Left ventricle myocardium inferior (tissue), 1 donor: Measurements from ENCODE around the gene EFTUD2. TPM values are rescaled to one million over a fixed set of nuclear protein-coding genes. Genes with fewer than 3 reads are reported as not detected.

Experiments used
- DNase-seq: peaks from one replicate; pipeline ENCODE4 v3.0.0-alpha.2; 2020
- H3K27ac ChIP-seq: fragments of 200-600 bp; replicated peaks from 2 replicates; pipeline ENCODE4 v1.8.0; 2021
- H3K27me3 ChIP-seq: fragments of 200-600 bp; 2 replicates; pipeline ENCODE4 v1.8.0; 2021; ENCODE audit warnings: low read depth
- H3K36me3 ChIP-seq: fragments of 200-600 bp; 2 replicates; pipeline ENCODE4 v1.8.0; 2021
- H3K4me1 ChIP-seq: fragments of 200-600 bp; 2 replicates; pipeline ENCODE4 v1.8.0; 2021
- H3K4me3 ChIP-seq: fragments of 200-600 bp; 2 replicates; pipeline ENCODE4 v1.8.0; 2021; ENCODE audit warnings: mild to moderate bottlenecking, moderate library complexity
- H3K9me3 ChIP-seq: fragments of 200-600 bp; replicated peaks from 2 replicates; pipeline ENCODE4 v1.8.0; 2021
- intact Hi-C: fragments of 100-400 bp; cut with micrococcal nuclease; formaldehyde crosslinking; loops from one replicate; pipeline ENCODE4 v1.11.0; 2022
- total RNA-seq: library from RNA; stranded (reverse); fragmentation: NEBNext Ultra II Directional; extraction: Animal tissue kit (Norgen Biotek cat#: 25700); gene quantifications from one replicate; pipeline ENCODE4 v1.2.1, GENCODE V29; 2021
- TF ChIP-seq, protein P1 (sequence below): fragments of 200-600 bp; IDR thresholded peaks from 2 replicates; pipeline ENCODE4 v1.8.0; 2021; ENCODE audit warnings: antibody characterized with exemption, mild to moderate bottlenecking, borderline replicate concordance
- donor health status: DM: no; HTN: yes; CAD: no; lungs with severe emphysema.

The EFTUD2 gene
- total RNA-seq, 1 donor from 2014 or later, result 62.0 TPM

DNA sequence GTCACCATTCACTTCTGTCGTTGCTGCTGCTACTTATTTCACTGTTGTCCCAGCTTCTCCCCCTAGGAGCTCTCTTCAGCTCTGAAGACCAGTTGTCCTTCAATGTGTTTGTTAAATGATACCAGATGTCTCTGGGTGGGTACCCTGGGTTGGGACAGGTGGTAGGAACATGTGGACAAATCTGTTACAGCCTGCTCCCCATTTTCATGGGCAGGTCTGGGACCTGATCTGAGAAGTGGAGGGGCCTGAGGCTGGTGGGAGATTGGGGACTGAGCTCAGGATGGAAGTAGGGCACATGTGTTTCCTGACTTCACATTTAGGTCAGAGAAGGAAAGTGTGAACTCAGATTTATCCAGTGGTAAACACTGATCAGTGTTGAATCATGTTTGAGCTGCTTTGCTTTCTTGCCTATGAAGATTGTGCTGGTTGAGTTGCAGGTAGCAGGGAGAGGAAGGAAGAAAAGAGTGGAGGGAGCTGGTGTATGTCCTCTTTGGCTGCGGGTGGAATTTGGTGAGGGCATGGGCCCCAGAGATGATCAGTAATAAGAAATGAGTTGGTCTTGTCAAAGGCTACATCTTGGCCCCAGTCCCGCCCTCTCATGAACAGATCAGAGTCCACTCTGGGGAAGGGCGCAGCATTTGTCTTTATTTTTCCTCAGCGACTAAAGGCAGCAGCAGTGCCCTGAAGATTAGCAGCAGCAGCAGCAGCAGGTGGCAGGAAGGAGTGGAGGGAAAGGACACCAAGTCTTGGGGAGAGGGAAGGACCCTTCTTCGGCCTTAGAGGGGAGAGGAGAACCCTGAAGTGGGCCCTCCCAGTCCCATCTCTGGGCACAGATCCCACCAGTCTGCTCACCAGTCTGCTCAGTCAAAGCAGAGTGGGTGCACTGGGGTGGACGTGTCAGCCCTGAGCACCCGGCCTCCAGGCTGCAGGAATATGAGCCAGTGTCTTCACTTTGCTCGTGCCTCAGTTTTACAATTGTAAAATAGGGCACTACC, 6.1 kb upstream of the EFTUD2 start:
- H3K4me1 ChIP-seq, result peaks cover 7% of the 10 kb centered on the region
- no peak overlapping the region for H3K27ac ChIP-seq
- no peaks in the 10 kb centered on the region for H3K9me3 ChIP-seq
- TF ChIP-seq, protein P1, sequence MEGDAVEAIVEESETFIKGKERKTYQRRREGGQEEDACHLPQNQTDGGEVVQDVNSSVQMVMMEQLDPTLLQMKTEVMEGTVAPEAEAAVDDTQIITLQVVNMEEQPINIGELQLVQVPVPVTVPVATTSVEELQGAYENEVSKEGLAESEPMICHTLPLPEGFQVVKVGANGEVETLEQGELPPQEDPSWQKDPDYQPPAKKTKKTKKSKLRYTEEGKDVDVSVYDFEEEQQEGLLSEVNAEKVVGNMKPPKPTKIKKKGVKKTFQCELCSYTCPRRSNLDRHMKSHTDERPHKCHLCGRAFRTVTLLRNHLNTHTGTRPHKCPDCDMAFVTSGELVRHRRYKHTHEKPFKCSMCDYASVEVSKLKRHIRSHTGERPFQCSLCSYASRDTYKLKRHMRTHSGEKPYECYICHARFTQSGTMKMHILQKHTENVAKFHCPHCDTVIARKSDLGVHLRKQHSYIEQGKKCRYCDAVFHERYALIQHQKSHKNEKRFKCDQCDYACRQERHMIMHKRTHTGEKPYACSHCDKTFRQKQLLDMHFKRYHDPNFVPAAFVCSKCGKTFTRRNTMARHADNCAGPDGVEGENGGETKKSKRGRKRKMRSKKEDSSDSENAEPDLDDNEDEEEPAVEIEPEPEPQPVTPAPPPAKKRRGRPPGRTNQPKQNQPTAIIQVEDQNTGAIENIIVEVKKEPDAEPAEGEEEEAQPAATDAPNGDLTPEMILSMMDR, result no peak
- peaks cover 2% of the 10 kb centered on the region for H3K27me3 ChIP-seq
- intact Hi-C loops, result no loop called here
- H3K4me3 ChIP-seq, result no peak overlapping the region
- H3K36me3 ChIP-seq, result no peaks in the 10 kb centered on the region
- DNase-seq, result no peak

DNA sequence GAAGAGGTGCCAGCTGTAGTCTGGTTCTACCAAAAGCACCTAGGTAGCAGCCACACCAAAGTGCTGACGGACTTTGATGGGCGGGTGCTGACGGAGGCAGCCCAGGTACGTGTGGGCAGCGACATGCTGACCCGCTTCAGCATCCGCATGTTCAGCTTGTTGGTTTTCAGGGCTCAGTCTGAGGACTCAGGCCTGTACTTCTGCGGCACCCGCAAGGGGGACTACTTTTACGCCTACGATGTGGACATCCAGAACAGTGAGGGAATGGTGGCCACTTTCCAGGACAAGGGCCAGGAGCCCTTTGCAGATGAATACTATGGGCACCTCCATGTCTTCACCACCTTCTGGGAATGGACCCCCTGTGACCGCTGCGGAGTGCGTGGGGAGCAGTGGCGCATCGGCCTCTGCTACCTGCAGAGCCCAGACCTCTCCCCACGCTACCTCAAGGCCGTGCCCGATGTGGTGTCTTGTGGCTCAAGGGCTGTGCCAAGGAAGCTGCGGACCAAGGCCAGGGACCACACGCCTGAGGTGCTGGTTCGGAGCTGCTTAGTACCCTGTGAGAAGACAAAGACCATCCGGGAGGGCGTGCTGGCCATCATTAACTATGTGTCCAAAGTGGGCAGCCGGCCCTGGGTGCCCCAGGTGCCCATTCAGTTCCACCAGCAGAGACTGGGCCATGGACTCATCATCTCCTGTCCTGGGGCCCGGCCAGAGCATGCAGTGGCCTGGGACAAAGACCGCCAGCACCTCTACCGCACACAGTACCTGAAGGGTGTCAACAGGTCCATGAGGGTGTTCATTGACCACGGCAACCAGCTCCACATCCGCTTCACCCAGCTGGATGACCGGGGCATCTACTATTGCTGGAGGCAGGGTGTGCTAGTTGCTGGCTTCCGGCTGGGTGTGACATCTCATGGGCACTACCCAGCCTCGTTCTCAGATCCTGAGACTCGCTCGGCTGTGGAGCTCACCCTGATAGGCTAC, 5.0 kb upstream of the EFTUD2 start:
- no peak for DNase-seq
- no peaks in the 10 kb centered on the region for H3K27me3 ChIP-seq
- intact Hi-C loops, result no loop called here

DNA sequence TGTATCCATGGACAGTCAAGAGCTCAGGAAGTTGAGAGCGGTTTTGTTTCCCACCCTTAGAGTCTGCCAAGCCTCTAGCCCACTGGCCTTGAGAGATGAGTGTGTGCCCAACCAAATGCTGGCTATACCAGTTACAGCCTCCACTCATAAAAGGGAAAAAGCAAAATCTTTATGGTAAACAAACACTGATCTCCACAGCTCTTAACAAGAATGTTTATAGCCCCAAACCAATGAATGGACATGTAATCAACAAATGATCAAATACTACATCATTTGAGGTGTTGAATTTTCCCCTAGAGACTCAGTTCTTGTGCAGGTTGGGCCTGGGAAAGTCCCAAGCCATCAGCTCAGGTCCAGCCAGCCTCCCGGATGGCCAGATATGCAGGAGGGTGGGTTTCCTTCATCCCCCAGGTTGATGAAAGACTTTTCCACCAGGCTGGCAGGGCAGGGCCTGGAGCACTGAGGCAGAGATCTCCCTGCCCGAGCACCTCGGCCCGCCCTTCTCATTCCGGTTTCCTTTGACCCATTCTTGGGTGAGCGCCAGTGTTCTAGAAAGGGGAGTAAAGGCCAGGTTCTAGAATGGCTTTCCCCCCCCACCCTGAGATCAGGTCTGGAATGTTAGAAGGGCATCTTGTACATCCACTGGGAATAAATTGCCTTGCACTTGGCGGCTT, 3.9 kb upstream of the EFTUD2 start:
- TF ChIP-seq, protein P1, result no peak
- H3K9me3 ChIP-seq, result no peaks in the 10 kb centered on the region
- H3K27ac ChIP-seq, result no peak overlapping the region
- H3K4me3 ChIP-seq, result no peak overlapping the region
- DNase-seq, result no peak
- peaks cover 25% of the 10 kb centered on the region for H3K4me1 ChIP-seq
- H3K36me3 ChIP-seq, result no peaks in the 10 kb centered on the region
- intact Hi-C loops, result no loop called here
- H3K27me3 ChIP-seq, result no peaks in the 10 kb centered on the region

More for the DNA sequence above, 5.0 kb upstream of the EFTUD2 start:
- Histone ChIP-seq H3K36me3 (no peaks in the 10 kb centered on the region), H3K4me3 (no peak overlapping the region), H3K9me3 (no peaks in the 10 kb centered on the region), H3K27ac (no peak overlapping the region), H3K4me1 (peaks cover 14% of the 10 kb centered on the region)
- TF ChIP-seq, protein P1, result no peak

DNA sequence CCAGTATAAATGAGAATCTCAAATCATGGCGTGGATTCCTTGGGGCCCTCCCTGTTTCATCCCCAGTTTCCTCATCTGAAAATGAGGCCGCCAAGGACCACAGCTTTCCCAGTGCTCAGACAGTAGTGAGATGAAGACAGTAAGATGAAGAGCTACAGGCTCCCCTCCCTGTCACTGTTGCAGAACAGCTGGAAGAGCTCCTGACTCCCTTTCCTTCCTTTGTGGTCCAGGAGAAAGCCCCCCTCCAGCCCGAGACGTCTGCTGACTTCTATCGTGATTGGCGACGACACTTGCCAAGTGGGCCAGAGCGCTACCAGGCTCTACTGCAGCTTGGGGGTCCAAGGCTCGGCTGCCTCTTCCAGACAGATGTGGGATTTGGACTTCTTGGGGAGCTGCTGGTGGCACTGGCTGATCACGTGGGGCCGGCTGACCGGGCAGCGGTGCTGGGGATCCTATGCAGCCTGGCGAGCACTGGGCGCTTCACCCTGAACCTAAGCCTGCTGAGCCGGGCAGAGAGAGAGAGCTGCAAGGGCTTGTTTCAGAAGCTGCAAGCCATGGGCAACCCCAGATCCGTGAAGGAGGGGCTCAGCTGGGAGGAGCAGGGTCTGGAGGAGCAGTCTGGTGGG, 3.0 kb upstream of the EFTUD2 start:
- intact Hi-C loops, result no loop called here
- Histone ChIP-seq H3K27ac (no peak overlapping the region), H3K27me3 (no peaks in the 10 kb centered on the region), H3K9me3 (no peaks in the 10 kb centered on the region), H3K4me3 (no peak overlapping the region), H3K36me3 (no peaks in the 10 kb centered on the region), H3K4me1 (peaks cover 34% of the 10 kb centered on the region)
- DNase-seq, result no peak
- TF ChIP-seq, protein P1, result no peak
